Transverse colon (tissue), 4 donors: Measurements from ENCODE around the gene RHOBTB1.

ENCODE experiments used
- CTCF ChIP-seq, 5 experiments: fragments of 200-600 bp in 3 of 5; fragments of 450-650 bp in 2 of 5; sonication (generic) in 3 of 5; IDR thresholded peaks; 1 replicate in 2 of 5; 2 replicates in 3 of 5; pipeline ENCODE4 v1.5.1; 2016 to 2017; ENCODE audit warnings: antibody characterized with exemption in 5 of 5, inconsistent platforms in 3 of 5, mild to moderate bottlenecking in 2 of 5, moderate library complexity in 1 of 5
- POLR2AphosphoS5 ChIP-seq, 3 donors: sonication (generic); formaldehyde crosslinking; IDR thresholded peaks; one replicate each; pipeline ENCODE4 v1.6.1; 2016; ENCODE audit warnings: antibody characterized with exemption in 3 of 3

- no peak for TF ChIP-seq CTCF (IDR thresholded peaks at IDR 0.05)
- TF ChIP-seq POLR2AphosphoS5 (IDR thresholded peaks at IDR 0.05): no peak
Observed at GRCh38 chr10:60842694-60843093, 101.3 kb downstream of the RHOBTB1 start.
